ENCODE results near the gene CDH13. TPM values are rescaled to one million over a fixed set of nuclear protein-coding genes. Genes with fewer than 3 reads are reported as not detected.
A peak's percentile ranks its signal among the peaks of the same experiment; 100 is the strongest.

Gene CDH13
- total and polyA plus RNA-seq, 8 donors: 0.12 to 21.4 (median 1.7) TPM; not detected in 1

GRCh38 chr16:82671741-82672140, 45.0 kb downstream of the CDH13 start:
- no peak overlapping the region for H3K27ac ChIP-seq
- no peaks in the 10 kb centered on the region for H3K36me3 ChIP-seq
- H3K4me1 ChIP-seq: no peaks in the 10 kb centered on the region
- WGBS, 5 donors: 79 to 98% (median 92%) methylated on average over 3 of the region's 3 CpGs
- no peaks in the 10 kb centered on the region for H3K9me3 ChIP-seq
- no peak overlapping the region for H3K4me3 ChIP-seq
- TF ChIP-seq POLR2AphosphoS5 (IDR thresholded peaks at IDR 0.05) (no peak), EP300 (IDR thresholded peaks at IDR 0.05) (no peak), CTCF (IDR thresholded peaks at IDR 0.05) (no peak), POLR2A (IDR thresholded peaks at IDR 0.05) (no peak)
- DNase-seq: no peak
- peaks cover 0 to 19% (median 0%) of the 10 kb centered on the region in 3 donors for H3K27me3 ChIP-seq
- intact Hi-C loops (cut with DNase I; ENCODE audit: low total_unique reads): no loop called here

DNA sequence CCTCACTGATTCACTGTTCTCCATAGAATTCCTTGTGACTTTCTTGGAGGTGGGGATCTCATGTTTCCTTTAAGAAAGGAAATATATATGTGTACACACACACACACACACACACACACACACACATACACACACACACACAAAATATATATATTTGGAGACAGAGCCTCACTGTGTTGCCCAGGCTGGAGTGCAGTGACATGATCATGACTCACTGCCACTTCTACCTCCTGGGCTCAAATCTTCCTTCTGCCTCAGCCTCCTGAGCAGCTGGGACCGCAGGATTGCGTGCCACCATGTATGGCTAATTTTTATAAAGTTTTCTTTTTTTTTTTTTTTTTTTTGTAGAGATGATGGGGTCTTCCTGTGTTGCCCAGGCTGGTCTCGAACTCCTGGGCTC, 45.9 kb downstream of the CDH13 start:
- Histone ChIP-seq H3K4me3 (no peak overlapping the region), H3K36me3 (no peaks in the 10 kb centered on the region), H3K4me1 (no peaks in the 10 kb centered on the region), H3K27me3 (peaks cover 0 to 11% (median 0%) of the 10 kb centered on the region in 3 donors), H3K27ac (no peak overlapping the region), H3K9me3 (no peaks in the 10 kb centered on the region)
- no peak for DNase-seq
- 74 to 87% (median 78%) methylated on average over 3 of the region's 3 CpGs for WGBS, 5 donors
- intact Hi-C loops (cut with DNase I; ENCODE audit: low total_unique reads): no loop called here
- TF ChIP-seq POLR2AphosphoS5 (IDR thresholded peaks at IDR 0.05): no peak
- no peak for TF ChIP-seq CTCF (IDR thresholded peaks at IDR 0.05)
- no peak for TF ChIP-seq POLR2A (IDR thresholded peaks at IDR 0.05)
- TF ChIP-seq EP300 (IDR thresholded peaks at IDR 0.05): no peak

GRCh38 chr16:82675300-82675699, 48.5 kb downstream of the CDH13 start:
- DNase-seq: no peak
- no peak overlapping the region for H3K4me3 ChIP-seq
- 55 to 72% (median 61%) methylated on average over 3 of the region's 3 CpGs for WGBS, 5 donors
- TF ChIP-seq POLR2A (IDR thresholded peaks at IDR 0.05) (no peak), CTCF (IDR thresholded peaks at IDR 0.05) (no peak), POLR2AphosphoS5 (IDR thresholded peaks at IDR 0.05) (no peak), EP300 (IDR thresholded peaks at IDR 0.05) (no peak)
- no peaks in the 10 kb centered on the region for H3K36me3 ChIP-seq
- H3K4me1 ChIP-seq: no peaks in the 10 kb centered on the region
- no peaks in the 10 kb centered on the region for H3K9me3 ChIP-seq
- no peak overlapping the region for H3K27ac ChIP-seq
- peaks cover 0 to 5% (median 0%) of the 10 kb centered on the region in 3 donors for H3K27me3 ChIP-seq
- intact Hi-C loops (cut with DNase I; ENCODE audit: low total_unique reads): no loop called here

- Histone ChIP-seq H3K27me3 (peaks cover 0 to 5% (median 0%) of the 10 kb centered on the region in 3 donors), H3K36me3 (no peaks in the 10 kb centered on the region), H3K4me3 (no peak overlapping the region), H3K27ac (no peak overlapping the region), H3K9me3 (no peaks in the 10 kb centered on the region), H3K4me1 (no peaks in the 10 kb centered on the region)
- peak in 1 of 2 donors; percentile 9 for DNase-seq
- intact Hi-C loops (cut with DNase I; ENCODE audit: low total_unique reads): no loop called here
- TF ChIP-seq EP300 (IDR thresholded peaks at IDR 0.05) (no peak), POLR2A (IDR thresholded peaks at IDR 0.05) (no peak), POLR2AphosphoS5 (IDR thresholded peaks at IDR 0.05) (no peak), CTCF (IDR thresholded peaks at IDR 0.05) (no peak)
- 49 to 68% (median 56%) methylated on average over 11 of the region's 11 CpGs for WGBS, 5 donors
These were observed 54.8 kb downstream of the CDH13 start for GRCh38 chr16:82681592-82681991.
